Spleen (tissue), 11 donors: Measurements from ENCODE around the gene BACE2. TPM values are rescaled to one million over a fixed set of nuclear protein-coding genes. Genes with fewer than 3 reads are reported as not detected.

Experiments used
- DNase-seq: peaks from one replicate; pipeline ENCODE4 v3.0.0-alpha.2; 2020
- H3K27ac ChIP-seq, 8 donors: fragments of 200-600 bp; sonication (generic) in 7 of 8; 1 replicate in 4 of 8; 2 replicates in 4 of 8; pipeline versions ENCODE4 v1.5.0 to v1.8.0; 2016 to 2021; ENCODE audit warnings: inconsistent platforms in 4 of 8, mild to moderate bottlenecking in 4 of 8, moderate library complexity in 1 of 8
- H3K27me3 ChIP-seq, 7 donors: fragments of 200-600 bp; sonication (generic) in 6 of 7; replicated peaks in 1 of 7; 1 replicate in 4 of 7; 2 replicates in 3 of 7; pipeline versions ENCODE4 v1.5.0 to v1.8.0; 2016 to 2021; ENCODE audit warnings: inconsistent platforms in 3 of 7, mild to moderate bottlenecking in 1 of 7
- H3K36me3 ChIP-seq, 6 donors: fragments of 200-600 bp; sonication (generic) in 5 of 6; 1 replicate in 4 of 6; 2 replicates in 2 of 6; pipeline versions ENCODE4 v1.5.0 to v1.8.0; 2016 to 2021; ENCODE audit warnings: inconsistent platforms in 2 of 6
- H3K4me1 ChIP-seq, 6 donors: fragments of 200-600 bp; sonication (generic) in 5 of 6; 1 replicate in 3 of 6; 2 replicates in 3 of 6; pipeline versions ENCODE4 v1.5.0 to v1.8.0; 2016 to 2021; ENCODE audit warnings: inconsistent platforms in 3 of 6
- H3K4me3 ChIP-seq, 8 donors: fragments of 200-600 bp; sonication (generic) in 7 of 8; 1 replicate in 4 of 8; 2 replicates in 4 of 8; pipeline versions ENCODE4 v1.5.0 to v1.8.0; 2016 to 2021; ENCODE audit warnings: inconsistent platforms in 4 of 8, mild to moderate bottlenecking in 4 of 8, moderate library complexity in 2 of 8
- H3K9me3 ChIP-seq, 8 donors: fragments of 200-600 bp; sonication (generic) in 7 of 8; 1 replicate in 4 of 8; 2 replicates in 4 of 8; pipeline versions ENCODE4 v1.5.0 to v1.8.0; 2016 to 2021; ENCODE audit warnings: inconsistent platforms in 4 of 8
- CTCF ChIP-seq, 11 experiments: fragments of 200-600 bp in 7 of 11; fragments of 450-650 bp in 4 of 11; sonication (generic) in 4 of 11; IDR thresholded peaks in 8 of 11; conservative IDR thresholded peaks in 3 of 11; 1 replicate in 7 of 11; 2 replicates in 4 of 11; pipeline versions ENCODE4 v1.4.0 to v1.8.0; 2016 to 2021; ENCODE audit warnings: antibody characterized with exemption in 11 of 11, inconsistent platforms in 4 of 11, mild to moderate bottlenecking in 1 of 11
- POLR2A ChIP-seq, 3 donors: fragments of 450-650 bp; IDR thresholded peaks; one replicate each; pipeline ENCODE4 v1.5.1; 2017; ENCODE audit warnings: antibody characterized with exemption in 3 of 3, mild to moderate bottlenecking in 1 of 3
- POLR2AphosphoS5 ChIP-seq, 3 donors: sonication (generic); formaldehyde crosslinking; IDR thresholded peaks; one replicate each; pipeline ENCODE4 v1.5.1; 2017; ENCODE audit warnings: antibody characterized with exemption in 3 of 3
- WGBS, 5 donors: extraction: QIAGEN DNeasy Blood & Tissue Kit in 3 of 5; methylation state at CpG; one replicate each; pipeline versions ENCODE4 v1.1.5 to v1.1.7; 2013 to 2018; 5-methylcytosine and 5-hydroxymethylcytosine counted together
- intact Hi-C: fragments of 100-400 bp; cut with DNase I; formaldehyde crosslinking; loops from one replicate; pipeline ENCODE4 v1.15.0; 2023; ENCODE audit warnings: low total_unique reads
- polyA plus RNA-seq, 3 donors: library from polyadenylated mRNA; stranded (reverse); fragments of 200-250 nt; gene quantifications; one replicate each; pipeline ENCODE4 v1.2.1, GENCODE V29; 2013
- total RNA-seq, 7 donors: library from RNA; depleted of rRNA in 3 of 7; stranded (reverse); fragments of >200 nt in 3 of 7; fragmentation: NEBNext Ultra II Directional in 4 of 7; extraction: Animal tissue kit (Norgen Biotek cat#: 25700) in 4 of 7; gene quantifications; one replicate each; pipeline versions ENCODE4 v1.1.0 to v1.2.1, GENCODE V29; 2016 to 2021
- donor health status: healthy with polysubstance abuse.
- donor health status: DM: no; HTN: no; CAD: no; lungs with moderate emphysema.
- donor health status: DM: no; HTN: no; CAD: no.
- donor health status: Bipolar disorder and iron deficiency.
- donor health status: healthy.
- donor health status: DM: no; HTN: no; CAD: no.
- donor health status: DM: yes; HTN: yes; CAD: no.

BACE2 gene
- total and polyA plus RNA-seq, 10 donors: 19.4 to 54.7 (median 47.1) TPM

- Histone ChIP-seq H3K4me1 (no peaks in the 10 kb centered on the region), H3K4me3 (no peak overlapping the region), H3K27ac (peak overlapping the region in 1 of 8 donors; percentile 10), H3K9me3 (no peaks in the 10 kb centered on the region), H3K27me3 (peaks cover 0 to 21% (median 0%) of the 10 kb centered on the region in 7 donors), H3K36me3 (no peaks in the 10 kb centered on the region)
- DNase-seq: no peak
- WGBS, 5 donors: 24 to 68% (median 52%) methylated on average over 2 of the region's 2 CpGs
- intact Hi-C loops: no loop called here
- no peak for TF ChIP-seq POLR2AphosphoS5 (IDR thresholded peaks at IDR 0.05)
- TF ChIP-seq CTCF (IDR thresholded peaks at IDR 0.05 in 8 of 11, conservative IDR thresholded peaks at IDR 0.05 in 3 of 11): no peak
- TF ChIP-seq POLR2A (IDR thresholded peaks at IDR 0.05): no peak
Observed at GRCh38 chr21:41141031-41141457, 26.9 kb upstream of the BACE2 start.

GRCh38 chr21:41142051-41142795 lies 25.7 kb upstream of the BACE2 start:
- DNase-seq: no peak
- Histone ChIP-seq H3K27ac (peak overlapping the region in 1 of 8 donors; percentile 10), H3K4me1 (no peaks in the 10 kb centered on the region), H3K36me3 (no peaks in the 10 kb centered on the region), H3K4me3 (no peak overlapping the region), H3K9me3 (no peaks in the 10 kb centered on the region), H3K27me3 (peaks cover 0 to 11% (median 0%) of the 10 kb centered on the region in 7 donors)
- TF ChIP-seq CTCF (IDR thresholded peaks at IDR 0.05 in 8 of 11, conservative IDR thresholded peaks at IDR 0.05 in 3 of 11): no peak
- no peak for TF ChIP-seq POLR2A (IDR thresholded peaks at IDR 0.05)
- TF ChIP-seq POLR2AphosphoS5 (IDR thresholded peaks at IDR 0.05): no peak
- WGBS, 5 donors: 77 to 87% (median 79%) methylated on average over 15 of the region's 15 CpGs
- intact Hi-C loops: no loop called here

GRCh38 chr21:41143596-41144325 lies 24.2 kb upstream of the BACE2 start:
- WGBS, 5 donors: 74 to 91% (median 86%) methylated on average over 10 of the region's 10 CpGs
- DNase-seq: no peak

More at GRCh38 chr21:41143596-41144325, 24.2 kb upstream of the BACE2 start:
- Histone ChIP-seq H3K4me3 (no peak overlapping the region), H3K4me1 (no peaks in the 10 kb centered on the region), H3K27ac (no peak overlapping the region), H3K9me3 (no peaks in the 10 kb centered on the region), H3K27me3 (peaks cover 0 to 6% (median 0%) of the 10 kb centered on the region in 7 donors), H3K36me3 (no peaks in the 10 kb centered on the region)
- TF ChIP-seq CTCF (IDR thresholded peaks at IDR 0.05 in 8 of 11, conservative IDR thresholded peaks at IDR 0.05 in 3 of 11) (no peak), POLR2A (IDR thresholded peaks at IDR 0.05) (no peak), POLR2AphosphoS5 (IDR thresholded peaks at IDR 0.05) (no peak)
- intact Hi-C loops: no loop called here
